WTC11 (cell line): Measurements from ENCODE around the gene NECTIN1. TPM values are rescaled to one million over a fixed set of nuclear protein-coding genes. Genes with fewer than 3 reads are reported as not detected.

ENCODE experiments used
- ATAC-seq: fragments of 200-7000 bp; cut with Tn5 transposase; 2 replicates; pipeline ENCODE4 v1.10.0; 2021; ENCODE audit warnings: mild to moderate bottlenecking, moderate library complexity
- CTCF ChIA-PET: fragments of 300-600 bp; sonication (Branson Sonifier 250); formaldehyde crosslinking; loops from one replicate; lab custom pipeline; 2021; ENCODE audit warnings: antibody characterized with exemption; lab: Charles Lee
- POLR2A ChIA-PET: fragments of 350-600 bp; sonication (Branson Sonifier 250); formaldehyde crosslinking; loops from one replicate; lab custom pipeline; 2021; ENCODE audit warnings: antibody characterized with exemption; lab: Charles Lee
- DNase-seq: peaks from one replicate; pipeline ENCODE4 v3.0.0; 2021; ENCODE audit warnings: low spot score
- H3K27ac Mint-ChIP-seq: 2 replicates; pipeline ENCODE4 v1.8.0; 2021; ENCODE audit warnings: mixed read lengths
- H3K27me3 Mint-ChIP-seq: 2 replicates; pipeline ENCODE4 v1.8.0; 2021; ENCODE audit warnings: low read depth, mild to moderate bottlenecking, moderate library complexity, mixed read lengths
- H3K36me3 Mint-ChIP-seq: 2 replicates; pipeline ENCODE4 v1.8.0; 2021; ENCODE audit warnings: mixed read lengths
- H3K4me1 Mint-ChIP-seq: 2 replicates; pipeline ENCODE4 v1.8.0; 2022; ENCODE audit warnings: mixed read lengths
- H3K4me3 Mint-ChIP-seq: 2 replicates; pipeline ENCODE4 v1.8.0; 2021; ENCODE audit warnings: mild to moderate bottlenecking, moderate library complexity, mixed read lengths
- H3K9me3 Mint-ChIP-seq: 2 replicates; pipeline ENCODE4 v1.8.0; 2021; ENCODE audit warnings: mixed read lengths
- ATF6 ChIP-seq: sonication (generic); formaldehyde crosslinking; IDR thresholded peaks from 2 replicates; pipeline ENCODE4 v1.8.1; 2023; ENCODE audit warnings: mild to moderate bottlenecking, missing genetic modification reagents
- CBFB ChIP-seq: sonication (generic); formaldehyde crosslinking; IDR thresholded peaks from 2 replicates; pipeline ENCODE4 v1.8.1; 2022; ENCODE audit warnings: mild to moderate bottlenecking, low read depth, missing genetic modification reagents
- E2F4 ChIP-seq: sonication (generic); formaldehyde crosslinking; IDR thresholded peaks from 2 replicates; pipeline ENCODE4 v1.8.1; 2022; ENCODE audit warnings: low read depth, mild to moderate bottlenecking, moderate library complexity, missing genetic modification reagents, borderline replicate concordance
- E2F5 ChIP-seq: sonication (generic); formaldehyde crosslinking; IDR thresholded peaks from 2 replicates; pipeline ENCODE4 v1.8.1; 2022; ENCODE audit warnings: mild to moderate bottlenecking, moderate library complexity, missing genetic modification reagents
- GRHL2 ChIP-seq: fragments of 250-450 bp; sonication (Bioruptor Pico); IDR thresholded peaks from 2 replicates; pipeline ENCODE4 v1.8.0; 2022; ENCODE audit warnings: mild to moderate bottlenecking, moderate library complexity; ENCODE audit not compliant: insufficient replicate concordance, severe bottlenecking
- NR1H2 ChIP-seq: sonication (generic); formaldehyde crosslinking; IDR thresholded peaks from 2 replicates; pipeline ENCODE4 v1.9.0; 2021; ENCODE audit warnings: mild to moderate bottlenecking, moderate library complexity, missing genetic modification reagents
- PRDM15 ChIP-seq: sonication (generic); formaldehyde crosslinking; IDR thresholded peaks from 2 replicates; pipeline ENCODE4 v1.8.0; 2022; ENCODE audit warnings: missing genetic modification reagents
- PREB ChIP-seq: sonication (generic); formaldehyde crosslinking; IDR thresholded peaks from 2 replicates; pipeline ENCODE4 v1.8.1; 2022; ENCODE audit warnings: mild to moderate bottlenecking, missing genetic modification reagents, moderate library complexity, borderline replicate concordance
- USF2 ChIP-seq: sonication (generic); formaldehyde crosslinking; IDR thresholded peaks from 2 replicates; pipeline ENCODE4 v1.8.1; 2023; ENCODE audit warnings: mild to moderate bottlenecking, missing genetic modification reagents, moderate library complexity
- ZNF425 ChIP-seq: fragments of 250-450 bp; sonication (Bioruptor Pico); conservative IDR thresholded peaks from 2 replicates; pipeline ENCODE4 v1.9.0; 2021; ENCODE audit warnings: mild to moderate bottlenecking
- total RNA-seq: library from RNA; stranded (reverse); gene quantifications from 3 replicates; pipeline ENCODE4 v1.2.3, GENCODE V29; 2021

NECTIN1 gene
- total RNA-seq, 1 experiment from 2014 or later = 86.2 TPM

- Mint-ChIP-seq H3K4me3 (no peak overlapping the region), H3K36me3 (peaks cover 4% of the 10 kb centered on the region; the same call in 1 of the 2 replicates), H3K27ac (peak overlapping the region; percentile 97), H3K9me3 (0 out of 2 replicates have a peak, but pooled peaks cover 8% of the 10 kb centered on the region), H3K4me1 (peaks cover 25% of the 10 kb centered on the region), H3K27me3 (peaks cover 7% of the 10 kb centered on the region)
- ChIA-PET CTCF (interaction anchor here (0.9 to 1.8 kb wide), 3 partner anchors 11 to 31 kb away, joined by 3 to 10 read pairs (median 5); no protein-coding TSS in a partner anchor), POLR2A (no interaction called here)
- DNase-seq = no peak
- peak; percentile 28; the same call in 1 of the 2 replicates for ATAC-seq
- no peak for TF ChIP-seq GRHL2 (CRISPR knock-in tag)
- TF ChIP-seq ATF6 (CRISPR knock-in tag) = no peak
- TF ChIP-seq E2F4 (CRISPR knock-in tag) = no peak
- no peak for TF ChIP-seq PREB (CRISPR knock-in tag)
Measured at GRCh38 chr11:119591836-119592310, 137.1 kb downstream of the NECTIN1 start.

GRCh38 chr11:119590651-119591351, 138.2 kb downstream of the NECTIN1 start:
- CTCF ChIA-PET = interaction anchor here (0.7 to 2.9 kb wide), 5 partner anchors 12 to 251 kb away, joined by 3 to 10 read pairs (median 5); no protein-coding TSS in a partner anchor
- no peak for DNase-seq
- Mint-ChIP-seq H3K36me3 (peaks cover 4% of the 10 kb centered on the region; the same call in 1 of the 2 replicates), H3K27me3 (peaks cover 16% of the 10 kb centered on the region), H3K4me3 (no peak overlapping the region; the same call in 1 of the 2 replicates), H3K4me1 (peaks cover 28% of the 10 kb centered on the region)
- TF ChIP-seq E2F5 (CRISPR knock-in tag) = no peak
- TF ChIP-seq USF2 (CRISPR knock-in tag) = peak; percentile 29; the same call in 1 of the 2 replicates
- peak; percentile 47; the same call in 1 of the 2 replicates for TF ChIP-seq PRDM15
- TF ChIP-seq, all 79 proteins: peak for 2
- H3K9me3 Mint-ChIP-seq = 0 out of 2 replicates have a peak, but pooled peaks cover 8% of the 10 kb centered on the region
- peak overlapping the region; percentile 97 for H3K27ac Mint-ChIP-seq
- POLR2A ChIA-PET = interaction anchor here (0.7 kb wide), 1 partner anchor 16 kb away, joined by 3 read pairs; no protein-coding TSS in a partner anchor
- ATAC-seq = peak; percentile 89

DNA sequence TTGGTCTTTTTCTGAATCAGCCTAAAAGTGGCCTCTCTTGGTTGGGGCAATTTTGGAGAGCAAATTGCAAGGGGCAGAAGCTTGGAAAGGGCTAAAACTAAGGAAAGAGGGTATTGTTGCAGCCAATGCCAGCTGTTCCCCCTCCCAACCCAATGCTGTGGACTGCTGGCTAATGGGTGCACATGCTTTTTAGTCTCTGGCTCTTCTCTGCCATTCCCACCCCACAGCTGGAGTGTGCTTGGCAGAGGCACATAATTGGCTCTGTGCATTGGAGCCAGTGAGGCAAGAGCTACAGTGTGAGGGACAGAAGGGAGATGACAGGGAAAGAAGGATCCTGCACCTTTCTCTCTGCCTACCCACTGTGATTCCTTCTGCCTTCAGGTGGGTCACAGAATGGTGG, 140.0 kb downstream of the NECTIN1 start:
- ATAC-seq (no peak), DNase-seq (no peak)
- peaks cover 29% of the 10 kb centered on the region for H3K27me3 Mint-ChIP-seq
- H3K4me3 Mint-ChIP-seq = no peak overlapping the region
- peaks cover 34% of the 10 kb centered on the region for H3K4me1 Mint-ChIP-seq
- ChIA-PET CTCF (interaction anchor here (2.9 to 8.7 kb wide), 3 partner anchors 13 to 55 kb away, joined by 7 to 71 read pairs (median 11); no protein-coding TSS in a partner anchor), POLR2A (no interaction called here)
- 0 out of 2 replicates have a peak, but pooled peaks cover 8% of the 10 kb centered on the region for H3K9me3 Mint-ChIP-seq
- no peak overlapping the region for H3K27ac Mint-ChIP-seq
- H3K36me3 Mint-ChIP-seq = peaks cover 4% of the 10 kb centered on the region; the same call in 1 of the 2 replicates
- no peak for TF ChIP-seq NR1H2 (CRISPR knock-in tag)
- TF ChIP-seq CBFB = no peak
- no peak for TF ChIP-seq E2F4 (CRISPR knock-in tag)
- TF ChIP-seq ZNF425 (CRISPR knock-in tag) = no peak
